Stimulated activated CD4-positive, alpha-beta T cell treated with anti-CD3 and anti-CD28 coated beads, Interleukin-1b, Interleukin-23, amount 100 ng/mL, for 48 hours (primary cell): Measurements from ENCODE around the gene GADL1.

Source experiments
- DNase-seq: peaks from one replicate; pipeline ENCODE4 v3.0.0-alpha.2; 2020

GADL1 gene

GRCh38 chr3:30713885-30714503 lies 180.5 kb downstream of the GADL1 start:
- no peak for DNase-seq

- no peak for DNase-seq
Measured at GRCh38 chr3:30712991-30713390, 181.5 kb downstream of the GADL1 start.

GRCh38 chr3:30711867-30712266 lies 182.6 kb downstream of the GADL1 start:
- DNase-seq, result no peak

GRCh38 chr3:30711151-30711550 lies 183.3 kb downstream of the GADL1 start:
- no peak for DNase-seq

GRCh38 chr3:30710017-30710416 lies 184.4 kb downstream of the GADL1 start:
- no peak for DNase-seq

- DNase-seq, result no peak
Measured at GRCh38 chr3:30708472-30708871, 186.0 kb downstream of the GADL1 start.

- DNase-seq, result no peak
Measured at GRCh38 chr3:30707825-30708224, 186.6 kb downstream of the GADL1 start.

- DNase-seq, result no peak
Measured at GRCh38 chr3:30704931-30705890, 189.2 kb downstream of the GADL1 start.

GRCh38 chr3:30702828-30703397 lies 191.5 kb downstream of the GADL1 start:
- no peak for DNase-seq

GRCh38 chr3:30702038-30702827 lies 192.2 kb downstream of the GADL1 start:
- DNase-seq, result no peak

- DNase-seq, result no peak
Measured at GRCh38 chr3:30700702-30701321, 193.6 kb downstream of the GADL1 start.

- no peak for DNase-seq
Measured at GRCh38 chr3:30699927-30700326, 194.5 kb downstream of the GADL1 start.

- no peak for DNase-seq
Measured at GRCh38 chr3:30698549-30698948, 195.9 kb downstream of the GADL1 start.

GRCh38 chr3:30696896-30697295 lies 197.6 kb downstream of the GADL1 start:
- no peak for DNase-seq

- no peak for DNase-seq
Measured at GRCh38 chr3:30696403-30696819, 198.1 kb downstream of the GADL1 start.

- DNase-seq, result no peak
Measured at GRCh38 chr3:30695302-30696061, 199.0 kb downstream of the GADL1 start.

- no peak for DNase-seq
Measured at GRCh38 chr3:30694668-30695067, 199.8 kb downstream of the GADL1 start.

- no peak for DNase-seq
Measured at GRCh38 chr3:30694148-30694547, 200.3 kb downstream of the GADL1 start.

GRCh38 chr3:30693470-30694120 lies 200.9 kb downstream of the GADL1 start:
- DNase-seq, result peak; percentile 35

GRCh38 chr3:30692498-30693130 lies 201.8 kb downstream of the GADL1 start:
- DNase-seq, result no peak

GRCh38 chr3:30691944-30692343 lies 202.5 kb downstream of the GADL1 start:
- no peak for DNase-seq
